HG03139 (cell line): ENCODE measurements around the gene ZBTB21.

Experiments used
- ATAC-seq: cut with Tn5 transposase; IDR thresholded peaks from one replicate; pipeline ENCODE4 v1.9.1; 2021; ENCODE audit not compliant: unreplicated experiment

ZBTB21 gene

DNA sequence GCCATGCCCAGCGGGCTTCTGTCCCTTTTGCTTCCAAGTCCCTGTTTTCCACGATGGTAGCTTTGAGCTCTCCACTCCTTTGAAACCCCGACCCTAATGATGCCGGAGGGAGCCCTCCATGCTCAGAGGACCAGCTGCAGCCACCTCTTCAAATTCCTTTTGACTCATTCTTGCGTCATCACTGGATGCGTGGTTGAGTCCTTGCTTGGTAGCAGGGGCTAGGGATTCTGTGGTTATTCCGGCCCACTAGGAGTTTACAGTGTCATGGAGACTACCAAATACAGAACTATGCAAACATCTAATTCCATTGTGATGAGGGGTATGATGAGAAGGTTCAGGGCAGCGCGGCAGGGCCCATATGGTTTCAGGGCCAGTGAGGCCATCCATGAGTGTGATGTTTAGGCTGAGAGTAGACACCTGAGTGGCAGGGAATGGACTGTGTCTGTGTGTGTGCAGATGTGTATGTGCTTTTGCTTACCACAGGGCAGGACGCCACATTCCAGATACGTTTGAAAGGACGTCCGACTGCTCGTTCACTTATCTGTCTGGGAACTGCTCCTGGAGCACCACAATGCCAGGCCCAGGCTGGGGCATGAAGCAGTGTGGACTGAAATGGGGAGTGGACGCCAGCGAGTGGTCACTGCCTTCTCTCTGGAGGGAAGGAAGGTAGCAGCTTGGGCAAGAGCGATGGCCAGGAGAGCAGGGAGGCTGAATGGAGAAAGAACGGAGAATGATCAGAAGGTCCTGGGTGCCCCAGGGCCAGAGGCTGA, 30.4 kb upstream of the ZBTB21 start:
- no peak for ATAC-seq

DNA sequence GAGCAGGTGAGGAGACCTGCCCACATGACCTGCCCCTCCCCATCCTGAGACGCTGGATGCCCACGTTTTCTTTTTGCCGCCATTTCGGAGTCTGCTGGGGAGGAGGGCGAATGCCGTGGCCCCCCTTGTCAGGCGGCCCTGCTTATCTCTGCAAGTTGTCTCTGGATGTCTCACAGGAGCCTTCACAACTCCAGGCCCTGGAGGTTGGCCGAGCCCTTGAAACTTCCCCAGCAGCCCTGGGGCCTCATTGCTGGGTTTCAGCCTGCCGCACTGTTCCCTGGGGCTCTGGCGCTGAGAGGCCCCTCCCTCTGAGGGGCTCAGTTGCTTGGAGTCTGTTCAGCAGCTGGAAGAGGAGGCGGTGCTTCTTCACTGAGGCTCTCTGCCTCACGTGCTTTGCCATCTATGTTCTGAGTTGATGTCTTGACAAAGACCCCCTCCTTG, 29.8 kb upstream of the ZBTB21 start:
- ATAC-seq = no peak

DNA sequence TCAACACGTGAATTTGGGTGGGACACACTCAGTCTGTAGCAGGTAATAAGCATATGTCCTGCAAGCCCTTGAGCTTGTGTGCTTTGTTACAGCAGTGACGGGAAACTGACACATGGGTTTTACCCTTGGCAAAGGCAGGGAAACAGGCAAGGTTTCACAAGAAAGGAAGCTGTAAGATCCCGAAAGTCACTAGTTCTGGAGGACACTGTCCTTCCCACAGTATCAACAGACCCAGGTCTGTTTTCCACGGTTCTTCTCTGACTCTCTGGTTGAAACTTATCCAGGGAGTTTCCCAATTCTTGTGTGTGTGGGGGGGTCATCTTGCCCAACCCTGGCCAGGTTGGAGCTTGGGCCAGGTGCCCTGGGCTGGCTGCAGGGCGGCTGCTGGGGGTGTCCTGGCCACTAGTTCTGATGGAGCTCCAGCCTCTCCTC, 29.3 kb upstream of the ZBTB21 start:
- no peak for ATAC-seq

DNA sequence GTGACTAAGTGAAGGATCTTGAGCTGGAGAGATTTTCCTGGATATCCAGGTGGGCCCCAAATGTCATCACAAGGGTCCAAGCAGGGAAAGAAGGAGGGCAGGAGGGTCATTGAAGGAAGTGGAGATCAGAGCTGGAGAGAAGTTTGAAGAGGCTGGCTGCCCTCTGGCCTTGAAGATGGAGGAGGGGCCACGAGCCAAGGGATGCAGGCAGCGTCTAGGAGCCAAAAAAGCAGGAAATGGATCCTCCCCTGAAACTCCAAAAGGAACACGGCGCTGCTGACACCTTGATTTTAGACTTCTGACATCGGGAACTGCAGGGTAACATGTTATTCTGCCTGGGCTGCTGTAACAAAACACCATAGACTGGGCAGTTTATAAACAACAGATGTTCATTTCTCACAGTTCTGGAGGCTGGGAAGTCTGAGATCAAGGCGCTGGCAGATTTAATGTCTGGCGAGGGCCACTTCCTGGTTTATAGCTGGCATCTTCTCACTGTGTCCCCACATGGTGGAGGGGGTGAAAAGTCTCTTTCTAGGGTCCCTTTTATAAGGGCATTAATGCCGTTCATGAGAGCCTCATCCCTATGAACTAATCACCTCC, 28.8 kb upstream of the ZBTB21 start:
- no peak for ATAC-seq

DNA sequence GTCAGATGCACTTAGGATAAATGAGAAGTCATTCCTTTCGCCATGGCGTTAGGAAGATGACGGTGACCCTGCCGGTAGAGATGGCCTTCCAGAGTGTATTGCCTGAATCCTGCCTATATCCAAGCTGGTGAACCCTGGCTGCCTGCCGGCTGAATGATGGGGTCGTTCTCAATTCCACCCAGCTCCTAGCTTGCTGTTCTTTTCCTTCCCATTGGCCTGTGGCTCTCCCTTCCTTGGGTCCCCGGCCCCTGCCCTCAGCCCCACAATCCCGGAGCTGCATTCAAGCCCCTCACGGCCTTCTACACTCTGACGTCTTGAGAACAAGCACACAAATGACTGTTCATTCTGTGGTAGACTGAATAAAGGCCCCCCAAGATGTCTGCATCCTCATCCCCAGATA, 28.2 kb upstream of the ZBTB21 start:
- ATAC-seq = no peak

DNA sequence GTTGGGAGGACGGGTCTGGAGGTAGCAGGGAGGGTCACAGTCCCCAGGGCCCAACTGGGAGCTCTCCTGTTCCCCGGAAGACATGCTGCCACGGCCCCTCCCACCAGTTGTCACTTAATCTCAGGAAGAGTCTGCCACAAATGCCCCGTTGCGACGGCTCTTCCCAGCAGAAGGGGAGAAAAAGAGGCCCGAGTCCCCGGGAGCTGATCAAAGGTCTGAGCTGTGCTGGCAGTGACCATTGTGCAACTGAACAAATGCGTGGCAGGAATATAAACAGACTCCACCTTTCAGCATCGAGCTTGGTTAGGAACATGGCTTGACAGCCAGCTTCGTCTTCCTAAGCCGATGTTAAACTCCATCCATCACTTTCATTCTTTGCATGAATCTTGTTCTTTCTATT, 27.8 kb upstream of the ZBTB21 start:
- no peak for ATAC-seq

- ATAC-seq = no peak
Observed at GRCh38 chr21:42037516-42037915, 27.4 kb upstream of the ZBTB21 start.

DNA sequence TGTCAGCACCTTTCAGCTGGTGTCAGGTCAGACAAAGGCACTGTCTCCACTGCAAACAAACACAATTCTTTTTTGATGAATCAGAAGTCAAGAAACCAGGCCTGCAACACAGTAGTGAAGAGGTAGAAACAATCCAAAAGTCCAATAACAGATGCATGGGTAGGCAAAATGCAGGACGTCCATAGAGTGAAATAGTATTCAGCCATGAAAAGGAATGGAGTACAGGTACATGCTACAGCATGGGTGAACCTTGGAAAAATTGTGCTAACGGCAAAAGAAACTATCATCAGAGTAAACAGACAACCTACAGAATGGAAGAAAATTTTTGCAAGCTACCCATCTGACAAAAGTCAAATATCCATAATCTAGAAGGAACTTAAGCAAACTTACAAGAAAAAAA, 26.2 kb upstream of the ZBTB21 start:
- ATAC-seq = no peak

DNA sequence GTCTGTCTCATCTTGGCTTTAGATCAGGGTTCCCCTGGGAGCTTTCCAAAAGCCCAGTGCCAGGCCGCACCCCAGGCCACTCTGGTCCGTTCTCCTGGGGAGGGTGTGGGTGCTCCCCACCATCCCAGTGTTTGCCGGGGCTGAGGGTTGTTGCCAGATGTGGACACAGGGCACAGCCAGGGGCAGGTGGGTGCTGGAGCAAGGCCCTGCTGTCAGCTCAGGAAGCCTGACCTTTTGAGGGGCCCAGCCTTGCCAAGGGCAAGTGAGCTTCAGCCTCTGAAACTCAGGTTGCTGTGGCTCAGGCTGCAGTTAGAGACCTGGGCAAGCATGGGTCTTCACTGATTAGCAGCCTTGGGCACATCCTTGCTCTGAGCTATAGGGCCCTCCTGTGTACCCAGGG, 22.8 kb upstream of the ZBTB21 start:
- no peak for ATAC-seq

- ATAC-seq = no peak
Observed at GRCh38 chr21:42032266-42032665, 22.1 kb upstream of the ZBTB21 start.

- ATAC-seq = no peak
Observed at GRCh38 chr21:42031816-42032215, 21.7 kb upstream of the ZBTB21 start.

- no peak for ATAC-seq
Observed at GRCh38 chr21:42031241-42031640, 21.1 kb upstream of the ZBTB21 start.

GRCh38 chr21:42030311-42030710, 20.2 kb upstream of the ZBTB21 start:
- ATAC-seq = no peak

DNA sequence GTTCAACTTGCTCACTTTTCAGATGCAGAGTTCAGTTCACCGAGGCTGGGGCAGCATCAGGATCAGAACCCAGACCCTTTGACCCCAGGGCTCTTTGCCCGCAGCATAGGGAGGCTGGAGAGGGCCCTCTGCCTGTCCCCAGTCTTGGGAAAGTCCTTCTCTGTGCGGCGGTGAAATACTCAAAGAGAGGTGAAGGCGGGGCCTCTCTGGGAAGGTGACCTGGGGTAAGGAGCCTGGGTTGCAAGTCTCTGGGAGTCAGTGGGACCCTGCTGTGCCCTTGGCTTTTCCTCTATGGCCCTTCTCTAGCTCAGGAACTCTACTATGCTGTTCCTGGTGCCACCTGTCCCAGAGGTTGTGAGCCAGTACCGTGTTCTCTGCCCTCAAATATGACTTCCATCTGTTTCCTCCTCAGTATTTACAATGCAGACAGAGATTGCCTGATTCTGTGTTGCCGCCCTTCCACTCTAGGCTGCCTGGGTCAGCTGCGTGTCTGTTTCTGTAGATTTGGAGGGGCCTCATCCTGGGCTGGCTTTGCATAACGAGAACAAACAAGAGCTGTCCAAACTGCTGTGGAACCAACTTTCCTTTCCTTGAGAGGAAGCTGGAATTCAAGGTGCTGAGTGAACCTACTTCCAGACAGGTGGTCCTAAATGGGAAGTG, 18.7 kb upstream of the ZBTB21 start:
- no peak for ATAC-seq

DNA sequence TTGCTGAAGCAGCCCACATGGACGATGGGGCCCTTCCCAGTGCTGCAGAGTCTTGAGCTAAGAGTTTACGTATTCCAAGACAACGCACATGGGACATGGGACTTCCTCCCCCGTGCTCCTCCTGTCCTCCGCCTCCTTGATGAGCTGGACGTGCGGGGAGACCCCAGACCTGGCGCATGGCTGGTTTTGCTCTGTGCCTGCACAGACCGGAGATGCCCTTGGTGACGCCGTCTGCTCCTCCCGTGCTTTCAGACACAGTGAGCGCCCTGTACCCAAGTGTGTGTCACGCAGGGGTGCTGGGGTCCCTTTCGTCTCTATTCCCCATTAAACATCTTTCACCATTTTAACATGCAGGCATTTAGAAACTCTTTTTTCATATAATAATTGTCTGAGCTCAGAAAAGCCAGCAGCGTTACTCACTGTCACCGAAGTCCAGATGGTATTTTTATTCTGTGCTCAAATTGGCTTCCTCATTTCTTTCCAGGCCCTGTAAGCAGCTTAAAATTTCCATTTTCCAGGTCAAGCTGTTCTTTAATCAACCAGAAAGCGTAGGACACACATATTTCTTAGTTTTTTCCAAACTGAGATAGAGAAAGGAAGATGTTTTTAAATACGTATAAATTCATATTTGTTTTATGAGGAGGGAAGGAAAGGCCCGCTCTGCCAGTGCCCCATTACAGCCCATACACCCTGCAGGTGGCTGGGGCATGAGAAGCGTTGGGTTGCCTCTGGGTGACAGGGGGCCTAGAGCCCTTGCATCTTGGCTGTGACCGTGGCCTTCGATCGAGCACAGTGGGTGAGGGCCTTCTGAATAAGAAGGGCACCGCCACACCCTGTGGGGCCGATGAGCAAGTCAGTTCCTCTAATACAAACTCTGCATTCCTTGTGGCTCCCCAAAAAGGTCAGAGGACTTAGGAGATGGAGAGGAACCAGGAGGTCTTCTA, 17.9 kb upstream of the ZBTB21 start:
- ATAC-seq = no peak

GRCh38 chr21:42027085-42027821, 17.1 kb upstream of the ZBTB21 start:
- ATAC-seq = no peak

DNA sequence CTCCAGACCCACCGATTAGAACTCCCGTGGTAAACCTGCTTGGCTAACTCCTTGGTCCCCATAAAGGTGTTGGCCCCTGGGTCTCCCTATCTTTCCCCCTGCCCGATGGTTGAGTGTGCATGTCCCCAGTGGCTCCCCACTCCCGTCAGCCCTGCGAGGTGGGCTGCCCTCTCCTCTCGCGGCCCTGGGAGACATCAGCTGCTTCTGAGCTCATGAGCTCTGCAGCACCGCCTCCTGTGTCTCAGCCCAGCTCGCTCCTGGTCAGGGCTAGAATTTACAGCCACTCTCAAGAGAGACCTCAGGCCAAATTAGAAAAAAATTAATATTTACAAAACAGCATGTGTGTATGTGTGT, 15.9 kb upstream of the ZBTB21 start:
- ATAC-seq = no peak

DNA sequence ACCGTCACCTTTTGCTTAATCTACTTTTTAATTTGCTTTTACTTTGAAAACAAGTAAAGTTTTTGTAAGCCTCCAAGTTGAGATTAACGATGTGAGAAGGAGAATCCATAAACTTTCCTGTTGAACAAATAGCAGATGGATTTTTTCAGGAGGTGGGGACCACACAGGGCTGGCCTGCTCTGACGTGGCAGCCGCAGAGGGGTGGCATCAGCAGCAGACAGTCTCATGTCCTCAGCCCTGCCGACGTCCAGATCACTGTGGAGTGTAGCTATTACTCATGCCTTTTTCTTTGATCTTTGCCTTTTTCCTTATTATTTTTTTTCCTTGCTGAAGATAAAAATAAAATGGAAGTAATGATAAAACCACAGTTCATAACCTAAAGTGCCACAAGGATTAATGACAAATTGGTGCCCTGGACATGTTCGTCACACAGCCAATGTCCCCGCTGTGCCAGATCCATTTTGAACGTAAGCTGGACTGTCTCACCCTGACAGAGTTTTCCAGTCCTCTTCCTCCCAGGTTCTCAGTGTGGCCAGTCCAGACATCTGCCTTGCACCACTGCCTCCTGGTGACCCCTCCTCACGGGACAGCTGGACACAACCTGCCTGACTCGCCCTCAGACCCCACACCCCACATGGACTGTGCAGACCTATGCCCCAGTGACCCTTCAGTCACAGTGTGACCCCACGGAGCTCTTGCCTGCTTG, 15.4 kb upstream of the ZBTB21 start:
- no peak for ATAC-seq

DNA sequence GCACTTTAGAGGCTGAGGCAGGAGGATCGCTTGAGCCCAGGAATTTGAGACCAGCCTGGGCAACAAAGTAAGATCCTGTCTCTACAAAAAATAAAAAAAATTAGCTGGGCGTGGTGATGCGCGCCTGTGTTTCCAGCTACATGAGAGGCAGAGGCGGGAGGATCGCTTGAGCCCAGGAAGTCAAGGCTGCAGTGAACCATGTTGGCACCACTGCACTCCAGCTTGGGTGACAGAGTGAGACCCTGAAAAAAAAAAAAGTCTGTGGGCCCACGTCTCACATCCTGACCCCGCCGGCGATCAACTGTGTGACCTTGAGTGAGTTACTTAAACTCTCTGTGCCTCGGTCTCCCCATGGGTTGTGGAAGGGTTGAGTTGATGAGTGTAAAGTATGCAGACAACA, 12.7 kb upstream of the ZBTB21 start:
- ATAC-seq = no peak

DNA sequence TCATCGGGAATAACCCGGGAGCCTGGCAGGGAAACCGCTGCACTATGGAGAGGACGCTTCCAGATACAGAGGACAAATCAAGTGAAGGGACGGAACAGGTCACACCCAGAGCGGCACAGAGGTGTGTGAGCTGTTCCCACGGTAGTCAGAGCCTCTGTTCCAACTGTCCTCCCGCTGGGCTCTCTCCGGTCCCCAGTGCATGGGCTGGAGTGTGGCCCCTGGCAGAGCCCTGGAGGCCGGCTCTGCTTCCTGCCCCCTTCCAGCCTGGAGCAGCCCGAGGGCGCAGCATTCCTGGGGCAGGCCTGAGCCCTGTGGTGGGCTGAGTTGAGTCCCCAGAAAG, 11.9 kb upstream of the ZBTB21 start:
- no peak for ATAC-seq
